ENCODE measurements around the gene TRABD2B. TPM values are rescaled to one million over a fixed set of nuclear protein-coding genes. Genes with fewer than 3 reads are reported as not detected.

Gene TRABD2B
- polyA plus RNA-seq, 1 of the 3 experiments (the other 2 are of a cell fraction): 0.03 TPM

DNA sequence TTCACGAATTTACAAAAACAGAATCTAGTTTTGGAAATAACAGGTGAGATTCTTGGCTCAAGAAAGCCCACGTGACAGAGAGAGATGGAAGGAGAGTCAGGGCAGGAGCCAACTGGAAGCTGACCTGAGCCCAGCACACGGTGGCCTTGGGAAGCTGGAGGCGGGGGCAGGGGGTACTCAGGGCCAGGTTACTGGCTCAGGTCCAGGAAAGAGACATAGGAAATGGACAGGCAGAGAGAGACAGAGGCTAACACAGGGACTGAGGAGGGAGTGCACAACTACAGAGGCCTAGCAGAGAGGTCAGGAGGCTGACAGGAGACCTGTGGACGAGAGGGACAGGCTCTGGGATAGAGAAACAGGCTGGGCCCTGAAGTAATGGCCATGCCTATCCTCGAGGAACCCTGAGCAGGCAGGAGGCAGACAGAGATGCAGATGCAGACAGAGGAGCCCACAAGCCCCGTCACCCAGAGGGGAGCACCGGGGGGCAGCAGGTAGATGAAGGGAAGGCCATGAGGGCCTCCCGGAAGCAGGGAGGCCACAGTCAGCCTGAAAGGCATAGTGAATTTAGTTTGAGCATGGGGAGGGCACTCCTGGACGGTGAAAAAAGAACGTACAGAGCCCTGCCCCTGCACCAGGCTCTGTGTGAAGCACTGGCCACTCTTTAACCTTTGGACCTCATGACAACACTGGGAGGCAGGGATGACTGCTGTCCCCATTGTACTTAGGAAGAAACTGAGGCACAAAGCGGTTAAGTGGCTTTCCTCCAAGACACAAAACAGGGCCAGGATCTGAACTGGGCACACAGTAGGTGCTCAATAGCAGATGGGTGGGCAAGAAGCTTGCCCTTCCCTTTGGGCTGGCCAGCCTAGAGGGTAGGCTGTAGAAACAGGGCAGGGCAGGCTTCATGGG lies 230.1 kb downstream of the TRABD2B start:
- Histone ChIP-seq H3K9me2 (no peaks in the 10 kb centered on the region), H3K4me3 (ENCODE audit: low read depth in 2 of 2, low read length in 1 of 2) (no peak overlapping the region), H3K4me1 (ENCODE audit: control insufficient read depth in 1 of 2, insufficient read depth in 2 of 2, low read depth in 1 of 2, low read length in 1 of 2) (peaks cover 0 to 11% of the 10 kb centered on the region in 2 experiments; a peak in 1 of 4 replicates), H3K9me3 (no peaks in the 10 kb centered on the region), H4K20me1 (ENCODE audit: insufficient read depth) (no peaks in the 10 kb centered on the region), H3K79me2 (ENCODE audit: insufficient read depth) (no peaks in the 10 kb centered on the region), H3K27me3 (ENCODE audit: insufficient read depth) (no peaks in the 10 kb centered on the region), H3K9ac (no peak overlapping the region), H3F3A (replicated peaks; ENCODE audit: insufficient read depth) (no peaks in the 10 kb centered on the region), H3K36me3 (replicated peaks in 1 of 2; ENCODE audit: control insufficient read depth in 1 of 2, insufficient read depth in 2 of 2, low read length in 1 of 2) (no peaks in the 10 kb centered on the region), H3K4me2 (no peak overlapping the region), H2AFZ (ENCODE audit: low read depth) (no peak overlapping the region), H3K27ac (ENCODE audit: low read depth in 2 of 2, low read length in 1 of 2) (no peak overlapping the region)
- no peak for TF ChIP-seq FOXJ3 (CRISPR knock-in tag; IDR thresholded peaks at IDR 0.05)
- TF ChIP-seq TCF12 (IDR thresholded peaks at IDR 0.05): no peak
- no peak for TF ChIP-seq POLR2AphosphoS5 (IDR thresholded peaks at IDR 0.05; ENCODE audit: low read depth, low read length)
- no peak for TF ChIP-seq NFIC (IDR thresholded peaks at IDR 0.05; ENCODE audit: borderline replicate concordance)
- TF ChIP-seq, protein P1, sequence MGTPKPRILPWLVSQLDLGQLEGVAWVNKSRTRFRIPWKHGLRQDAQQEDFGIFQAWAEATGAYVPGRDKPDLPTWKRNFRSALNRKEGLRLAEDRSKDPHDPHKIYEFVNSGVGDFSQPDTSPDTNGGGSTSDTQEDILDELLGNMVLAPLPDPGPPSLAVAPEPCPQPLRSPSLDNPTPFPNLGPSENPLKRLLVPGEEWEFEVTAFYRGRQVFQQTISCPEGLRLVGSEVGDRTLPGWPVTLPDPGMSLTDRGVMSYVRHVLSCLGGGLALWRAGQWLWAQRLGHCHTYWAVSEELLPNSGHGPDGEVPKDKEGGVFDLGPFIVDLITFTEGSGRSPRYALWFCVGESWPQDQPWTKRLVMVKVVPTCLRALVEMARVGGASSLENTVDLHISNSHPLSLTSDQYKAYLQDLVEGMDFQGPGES (IDR thresholded peaks at IDR 0.05; ENCODE audit: low read depth, low read length): no peak
- no peak for TF ChIP-seq FOSL2 (IDR thresholded peaks at IDR 0.05; ENCODE audit: borderline replicate concordance, low read depth)
- TF ChIP-seq FOXM1 (IDR thresholded peaks at IDR 0.05; ENCODE audit: low read depth): no peak
- TF ChIP-seq EP300 (IDR thresholded peaks at IDR 0.05; ENCODE audit: borderline replicate concordance in 1 of 2, low read depth in 1 of 2, low read length in 1 of 2): no peak
- TF ChIP-seq YY1 (IDR thresholded peaks at IDR 0.05; ENCODE audit: low read depth): no peak
- no peak for TF ChIP-seq JUND (IDR thresholded peaks at IDR 0.05)
- WGBS (ENCODE audit: low lambda C conversion rate): 31% methylated on average over 8 of the region's 12 CpGs
- ChIA-PET POLR2A (no interaction called here), CTCF (interaction anchor here (0.8 to 4.0 kb wide), 2 partner anchors 12 to 15 kb away, joined by 3 to 22 read pairs; no protein-coding TSS in a partner anchor)
- no peak for DNase-seq

DNA sequence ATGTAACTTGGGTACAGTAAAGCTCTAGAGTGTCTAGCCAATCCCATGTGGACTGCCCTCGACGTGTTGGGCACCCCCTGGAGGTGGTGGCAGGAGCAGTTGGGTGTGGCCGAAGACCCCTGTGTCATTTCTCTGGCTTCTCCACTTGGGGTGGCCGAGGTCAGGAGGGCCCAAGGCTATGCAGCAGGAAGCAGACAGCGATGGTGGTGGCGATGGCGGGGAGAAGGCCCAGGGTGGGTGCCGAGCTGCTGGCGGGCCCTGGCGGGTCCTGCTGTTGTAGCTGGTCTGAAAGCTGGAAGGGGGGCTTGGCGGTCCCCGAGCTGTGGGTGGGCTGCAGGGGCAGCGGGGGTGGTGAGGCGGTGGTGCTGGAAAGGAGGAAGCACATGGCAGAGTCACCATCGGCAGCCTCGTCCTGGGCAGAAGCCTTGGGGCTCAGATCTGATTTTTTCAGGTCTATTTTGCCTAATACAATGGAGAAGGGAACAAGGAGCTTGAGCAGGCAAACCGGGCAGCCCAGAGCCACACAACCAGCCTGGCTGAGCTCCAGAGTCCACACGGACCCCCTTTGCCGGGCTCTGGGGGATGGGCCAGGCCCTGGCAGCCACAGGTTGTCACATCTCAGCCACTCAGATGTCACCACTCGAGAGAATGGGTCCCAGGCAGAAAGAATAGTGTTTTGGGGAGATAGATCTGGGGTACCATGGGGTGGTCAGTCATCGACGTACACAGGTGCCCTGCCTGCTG lies 231.3 kb downstream of the TRABD2B start:
- Histone ChIP-seq H3K9me3 (no peaks in the 10 kb centered on the region), H3K27ac (ENCODE audit: low read depth in 2 of 2, low read length in 1 of 2) (no peak overlapping the region), H4K20me1 (ENCODE audit: insufficient read depth) (no peaks in the 10 kb centered on the region), H3K4me3 (ENCODE audit: low read depth in 2 of 2, low read length in 1 of 2) (no peak overlapping the region), H3K79me2 (ENCODE audit: insufficient read depth) (no peaks in the 10 kb centered on the region), H2AFZ (ENCODE audit: low read depth) (no peak overlapping the region), H3K9me2 (no peaks in the 10 kb centered on the region), H3K36me3 (replicated peaks in 1 of 2; ENCODE audit: control insufficient read depth in 1 of 2, insufficient read depth in 2 of 2, low read length in 1 of 2) (no peaks in the 10 kb centered on the region), H3K9ac (no peak overlapping the region), H3K4me1 (ENCODE audit: control insufficient read depth in 1 of 2, insufficient read depth in 2 of 2, low read depth in 1 of 2, low read length in 1 of 2) (peaks cover 0 to 11% of the 10 kb centered on the region in 2 experiments; a peak in 1 of 4 replicates), H3F3A (replicated peaks; ENCODE audit: insufficient read depth) (no peaks in the 10 kb centered on the region), H3K27me3 (ENCODE audit: insufficient read depth) (no peaks in the 10 kb centered on the region), H3K4me2 (no peak overlapping the region)
- ChIA-PET POLR2A (no interaction called here), CTCF (interaction anchor here (0.6 to 4.0 kb wide), 6 partner anchors 11 to 334 kb away, joined by 3 to 22 read pairs (median 5); no protein-coding TSS in a partner anchor)
- 69% methylated on average over 21 of the region's 22 CpGs for WGBS (ENCODE audit: low lambda C conversion rate)
- no peak for TF ChIP-seq POLR2AphosphoS5 (IDR thresholded peaks at IDR 0.05; ENCODE audit: low read depth, low read length)
- TF ChIP-seq FOXJ3 (CRISPR knock-in tag; IDR thresholded peaks at IDR 0.05): no peak
- no peak for TF ChIP-seq JUND (IDR thresholded peaks at IDR 0.05)
- TF ChIP-seq, protein P2, sequence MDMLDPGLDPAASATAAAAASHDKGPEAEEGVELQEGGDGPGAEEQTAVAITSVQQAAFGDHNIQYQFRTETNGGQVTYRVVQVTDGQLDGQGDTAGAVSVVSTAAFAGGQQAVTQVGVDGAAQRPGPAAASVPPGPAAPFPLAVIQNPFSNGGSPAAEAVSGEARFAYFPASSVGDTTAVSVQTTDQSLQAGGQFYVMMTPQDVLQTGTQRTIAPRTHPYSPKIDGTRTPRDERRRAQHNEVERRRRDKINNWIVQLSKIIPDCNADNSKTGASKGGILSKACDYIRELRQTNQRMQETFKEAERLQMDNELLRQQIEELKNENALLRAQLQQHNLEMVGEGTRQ (IDR thresholded peaks at IDR 0.05; ENCODE audit: borderline replicate concordance, low read depth, low read length): no peak
- no peak for TF ChIP-seq TEAD4 (IDR thresholded peaks at IDR 0.05; ENCODE audit: borderline replicate concordance, insufficient read depth)
- no peak for TF ChIP-seq CHD2 (IDR thresholded peaks at IDR 0.05; ENCODE audit: low read length, partially characterized antibody)
- DNase-seq: no peak

Measured in SK-N-SH (cell line).